Measurements from ENCODE around the gene NBPF11.
"Not testable (repeated sequence)": the region's sequence is repeated elsewhere in the genome, so short reads cannot be mapped to it uniquely, and the experiment has no call there.

NBPF11 gene

DNA sequence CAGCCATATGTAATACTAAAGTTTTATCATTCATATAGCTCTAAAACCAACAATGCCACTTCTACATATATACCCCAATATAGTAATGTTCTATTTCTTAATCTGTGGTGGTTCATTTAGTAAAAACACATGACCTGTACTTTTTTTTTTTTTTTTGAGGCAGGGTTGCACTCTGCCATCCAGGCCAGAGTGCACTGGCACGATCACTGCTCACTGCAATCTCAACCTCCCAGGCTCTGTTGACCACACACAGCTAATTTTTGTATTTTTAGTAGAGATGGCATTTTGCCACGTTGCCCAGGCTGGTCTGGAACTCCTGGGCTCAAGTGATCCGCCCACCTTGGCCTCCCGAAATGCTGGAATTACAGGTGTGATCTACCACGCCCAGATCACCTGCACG lies 2.1 kb downstream of the NBPF11 start:
- DNase-seq: not testable (repeated sequence)

DNA sequence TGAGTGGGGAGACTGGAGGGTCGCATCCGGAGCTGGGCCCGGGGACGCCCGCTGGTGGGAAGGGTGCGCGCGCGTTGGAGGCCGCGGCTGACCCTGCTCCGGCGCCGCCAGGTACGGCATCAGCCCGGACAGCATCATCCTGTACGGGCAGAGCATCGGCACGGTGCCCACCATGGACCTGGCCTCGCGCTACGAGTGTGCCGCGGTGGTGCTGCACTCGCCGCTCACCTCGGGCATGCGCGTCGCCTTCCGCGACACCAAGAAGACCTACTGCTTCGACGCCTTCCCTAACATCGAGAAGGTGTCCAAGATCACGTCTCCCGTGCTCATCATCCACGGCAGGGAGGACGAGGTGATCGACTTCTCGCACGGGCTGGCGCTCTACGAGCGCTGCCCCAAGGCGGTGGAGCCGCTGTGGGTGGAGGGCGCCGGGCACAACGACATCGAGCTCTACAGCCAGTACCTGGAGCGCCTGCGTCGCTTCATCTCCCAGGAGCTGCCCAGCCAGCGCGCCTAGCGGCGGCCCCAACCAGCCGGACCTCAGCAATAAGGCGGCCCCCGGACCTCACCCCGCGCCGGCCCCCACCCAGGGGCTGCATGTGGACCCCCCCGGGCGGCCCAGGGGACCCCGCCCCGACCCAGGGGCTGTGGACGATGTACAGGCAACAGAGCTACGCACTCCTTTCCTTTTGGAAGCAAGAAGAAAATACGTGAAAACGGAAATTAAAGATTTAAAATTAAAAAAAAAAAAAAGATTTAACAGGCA lies 2.8 kb downstream of the NBPF11 start:
- not testable (repeated sequence) for DNase-seq

DNA sequence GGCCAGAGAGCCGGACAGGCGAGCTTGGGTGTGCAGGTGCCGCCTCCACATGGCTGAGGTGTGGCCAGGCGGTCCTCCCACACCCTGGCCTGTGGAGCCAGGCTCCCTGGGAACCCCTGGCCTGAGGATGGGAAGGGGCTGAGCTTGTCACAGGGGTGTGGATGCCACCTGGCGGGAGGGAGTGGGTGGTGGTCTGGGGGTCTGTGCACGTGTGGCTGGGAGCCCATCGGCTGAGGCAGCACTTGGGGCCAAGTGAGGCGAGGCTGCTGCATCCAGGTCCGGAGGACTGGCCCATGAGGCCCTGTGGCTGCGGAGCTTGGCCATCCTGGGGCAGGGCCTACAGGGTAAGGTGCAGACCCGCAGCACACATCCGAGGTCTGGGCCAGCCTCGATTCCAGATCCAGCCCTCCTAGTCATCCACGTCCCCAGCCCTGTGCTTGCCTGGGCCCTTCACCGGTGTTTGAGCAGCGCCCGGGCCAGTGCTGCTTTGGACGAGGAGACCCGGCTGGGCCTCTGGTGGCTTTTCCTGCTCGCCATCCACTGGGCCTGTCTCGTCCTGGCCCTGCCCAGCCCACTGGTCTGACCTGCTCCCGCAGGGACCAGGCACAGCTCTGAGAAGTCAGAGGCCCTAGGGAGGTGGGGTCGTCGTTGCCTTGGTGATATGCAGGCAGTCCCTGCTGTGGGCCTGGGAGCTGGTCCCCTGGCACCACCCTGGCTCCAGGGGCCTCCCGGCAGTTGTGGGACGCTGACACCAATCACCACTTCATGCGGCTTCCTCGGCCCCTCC lies 4.8 kb downstream of the NBPF11 start:
- not testable (repeated sequence) for DNase-seq

- DNase-seq: not testable (repeated sequence)
These were observed 5.7 kb downstream of the NBPF11 start for GRCh38 chr1:148146191-148146997.

DNA sequence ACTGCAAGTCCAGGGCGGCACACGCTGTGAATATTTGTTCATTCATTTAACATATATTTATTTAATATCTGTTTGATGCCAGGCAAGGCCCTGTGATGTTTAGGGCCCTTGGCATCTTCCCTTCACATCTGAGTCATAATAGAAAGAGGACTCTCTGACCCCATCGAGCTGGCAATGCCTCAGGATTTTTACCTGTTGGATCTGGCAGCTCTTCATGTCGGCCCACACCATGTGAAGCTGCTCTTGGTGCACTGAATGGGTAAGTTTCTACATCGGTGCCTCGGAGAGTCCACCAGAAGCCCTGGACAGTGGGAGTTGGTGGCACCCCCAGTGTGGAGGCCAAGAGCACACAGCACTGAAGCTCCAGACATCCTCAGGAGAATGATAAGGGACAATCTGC lies 8.9 kb downstream of the NBPF11 start:
- not testable (repeated sequence) for DNase-seq

- DNase-seq: not testable (repeated sequence)
These were observed 10.1 kb downstream of the NBPF11 start for GRCh38 chr1:148141936-148142335.

DNA sequence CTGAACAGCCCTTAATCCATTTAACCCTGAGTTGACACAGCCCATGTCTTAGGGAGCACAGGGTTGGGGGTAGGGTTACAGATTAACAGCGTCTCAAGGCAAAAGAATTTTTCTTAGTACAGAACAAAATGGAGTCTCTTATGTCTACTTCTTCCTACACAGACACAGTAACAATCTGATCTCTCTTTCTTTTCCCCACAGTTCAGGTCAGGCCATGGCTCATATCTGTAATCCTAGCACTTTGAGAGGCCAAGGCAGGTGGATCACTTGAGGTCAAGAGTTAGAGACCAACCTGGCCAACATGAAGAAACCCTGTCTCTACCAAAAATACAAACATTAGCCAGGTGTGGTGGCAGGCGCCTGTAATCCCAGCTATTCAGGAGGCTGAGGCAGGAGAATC lies 13.5 kb downstream of the NBPF11 start:
- not testable (repeated sequence) for DNase-seq

DNA sequence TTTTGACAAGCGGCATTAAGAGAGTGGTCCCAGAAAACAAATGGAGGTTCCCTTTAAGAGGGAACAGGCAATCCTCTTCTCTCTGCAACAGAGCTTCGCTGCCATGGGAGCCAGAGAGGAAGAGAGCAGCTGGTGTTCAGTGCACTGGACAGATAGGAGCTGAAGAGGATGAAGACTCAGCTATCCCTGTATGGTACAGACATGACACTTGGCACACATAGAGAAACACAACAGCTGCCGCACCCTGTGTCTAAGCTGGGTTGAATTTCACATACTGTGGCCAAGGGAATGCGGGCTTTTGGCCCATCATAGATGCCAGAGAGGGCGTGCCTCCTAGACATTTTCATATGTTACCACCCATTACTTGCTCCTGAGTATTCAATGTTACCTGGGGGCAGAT lies 29.7 kb downstream of the NBPF11 start:
- DNase-seq: not testable (repeated sequence)

DNA sequence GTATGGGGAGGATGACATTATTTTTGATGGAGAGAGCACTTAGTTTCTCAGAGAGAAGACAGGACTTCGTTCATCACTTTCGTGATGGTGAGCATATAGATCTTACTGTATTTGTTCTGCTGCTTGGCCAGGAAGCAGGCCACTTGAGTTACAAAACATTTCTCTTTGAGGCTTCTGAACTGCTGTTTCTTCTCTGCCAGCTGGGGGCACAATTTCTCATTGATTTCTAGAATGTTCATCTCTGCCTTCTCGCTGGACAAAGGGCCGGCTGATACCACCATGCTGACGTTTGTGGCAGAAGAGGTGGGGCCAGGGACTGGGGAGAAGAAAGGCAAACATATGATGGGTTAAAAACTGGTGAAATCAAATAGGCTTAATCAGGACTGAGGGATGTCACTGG lies 31.7 kb downstream of the NBPF11 start:
- peak; percentile 2 for DNase-seq

GRCh38 chr1:148095732-148096131 lies 56.3 kb downstream of the NBPF11 start:
- not testable (repeated sequence) for DNase-seq

- not testable (repeated sequence) for DNase-seq
These were observed 65.9 kb downstream of the NBPF11 start for GRCh38 chr1:148086196-148086595.

DNA sequence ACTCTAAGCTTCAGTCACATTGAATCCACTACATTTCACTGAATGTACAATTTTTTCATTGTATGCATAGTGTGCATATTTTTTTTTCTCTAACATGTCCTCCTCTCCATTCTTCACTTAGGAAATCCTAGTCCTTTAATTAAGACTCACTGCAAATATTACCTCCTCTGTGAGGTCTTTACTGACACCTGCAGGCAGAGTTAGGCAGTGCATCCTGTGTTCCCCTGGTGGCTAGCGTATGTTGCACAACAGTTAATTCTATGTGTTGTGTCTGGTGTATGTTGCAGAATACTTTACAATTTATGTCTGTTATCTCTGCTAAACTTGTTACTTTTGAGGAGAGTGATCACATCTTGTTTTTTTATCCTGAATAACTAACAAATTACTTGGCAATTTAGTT lies 70.9 kb downstream of the NBPF11 start:
- not testable (repeated sequence) for DNase-seq

GRCh38 chr1:148078632-148079519 lies 73.2 kb downstream of the NBPF11 start:
- not testable (repeated sequence) for DNase-seq

DNA sequence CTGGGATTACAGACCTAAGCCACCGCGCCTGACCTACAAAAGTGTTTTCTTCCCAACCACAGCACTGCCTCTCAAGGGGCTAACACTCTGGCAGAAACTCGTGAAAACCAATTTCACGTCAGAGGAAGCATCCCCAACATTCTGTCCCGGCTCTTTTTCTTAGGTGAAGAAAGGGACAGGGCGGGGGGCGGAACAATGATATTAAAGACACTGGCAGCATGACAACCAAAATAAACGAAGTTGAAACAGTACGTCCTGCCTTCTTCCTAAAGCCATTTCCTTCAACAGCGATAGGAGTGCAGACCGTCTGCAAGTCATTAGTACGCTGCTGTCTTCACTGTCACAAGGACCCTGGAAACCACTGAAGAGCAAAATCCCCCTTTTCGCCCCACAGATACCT lies 74.0 kb downstream of the NBPF11 start:
- DNase-seq: not testable (repeated sequence)

- DNase-seq: not testable (repeated sequence)
These were observed 74.6 kb downstream of the NBPF11 start for GRCh38 chr1:148077458-148077857.

- not testable (repeated sequence) for DNase-seq
These were observed 78.7 kb downstream of the NBPF11 start for GRCh38 chr1:148073392-148073791.

DNA sequence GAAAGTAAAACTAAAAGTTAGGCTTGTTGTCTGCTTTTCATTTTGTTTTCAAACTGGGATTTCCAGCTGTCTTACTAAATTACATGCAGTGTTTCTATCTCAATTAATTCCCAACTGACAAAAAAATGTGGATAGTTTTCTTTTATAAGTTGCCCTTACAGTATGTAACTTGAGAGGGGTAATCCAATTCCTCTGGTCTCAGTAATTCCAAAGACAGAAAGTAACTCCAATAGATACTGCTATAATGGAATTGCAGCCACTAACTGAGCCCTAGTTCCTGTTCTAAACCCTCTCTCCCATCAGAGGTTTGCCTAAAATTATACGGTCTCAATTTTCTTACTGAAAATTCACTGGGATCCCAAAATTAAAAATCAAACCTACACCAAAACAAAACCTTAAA lies 83.5 kb downstream of the NBPF11 start:
- not testable (repeated sequence) for DNase-seq

GRCh38 chr1:148068201-148068600 lies 83.9 kb downstream of the NBPF11 start:
- DNase-seq: not testable (repeated sequence)

GRCh38 chr1:148060294-148060701 lies 91.8 kb downstream of the NBPF11 start:
- not testable (repeated sequence) for DNase-seq

DNA sequence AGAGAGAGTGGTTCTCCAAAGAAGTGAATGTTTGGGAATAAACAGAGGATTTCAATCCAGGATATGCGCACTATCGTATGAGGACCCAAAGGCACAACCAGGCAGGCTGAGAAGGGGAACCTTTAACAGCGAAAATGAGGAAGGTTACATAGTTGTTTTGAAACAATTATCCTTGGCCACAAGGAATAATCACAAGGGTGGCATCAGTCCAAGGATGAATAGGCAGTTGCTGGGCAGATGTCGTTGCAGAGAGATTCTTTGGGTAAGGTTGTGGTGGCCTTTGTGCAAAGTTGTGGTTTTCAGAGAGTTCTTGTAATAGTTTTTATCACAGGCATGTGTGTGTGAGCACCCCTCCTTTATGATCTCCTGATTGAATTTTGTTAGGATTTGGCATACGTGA lies 94.7 kb downstream of the NBPF11 start:
- peak; percentile 58 for DNase-seq
